Measurements from ENCODE around the gene CDH23. TPM values are rescaled to one million over a fixed set of nuclear protein-coding genes. Genes with fewer than 3 reads are reported as not detected.

CDH23 gene
- total RNA-seq, 4 donors from 2014 or later, result 14.4 to 29.6 (median 19.7) TPM

DNA sequence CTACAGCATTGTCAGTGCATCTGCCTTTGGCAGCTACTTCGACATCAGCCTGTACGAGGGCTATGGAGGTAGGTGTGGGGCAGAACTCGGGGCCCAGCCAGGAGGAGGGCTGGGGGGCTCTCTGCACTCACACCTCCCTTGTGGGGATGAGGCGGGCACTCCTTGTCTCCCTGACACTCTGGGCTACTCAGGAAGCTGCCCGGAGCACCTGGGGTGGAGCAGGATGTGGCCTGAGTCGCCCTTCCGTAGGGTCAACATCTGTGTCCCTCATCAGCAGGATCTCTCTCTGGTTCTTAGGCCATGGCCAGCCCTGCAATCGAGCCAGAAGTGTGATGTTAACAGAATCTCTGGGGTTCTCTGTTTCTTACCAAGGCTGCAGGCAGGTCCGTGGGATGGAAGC is 282.7 kb downstream of the CDH23 start:
- intact Hi-C loops (cut with DNase I), result no loop called here
- no peak for TF ChIP-seq EP300 (IDR thresholded peaks at IDR 0.05)
- peak in 1 of 2 donors; percentile 29 for TF ChIP-seq POLR2AphosphoS5 (IDR thresholded peaks at IDR 0.05)
- no peak for TF ChIP-seq POLR2A (IDR thresholded peaks at IDR 0.05; ENCODE audit: low read depth)
- Histone ChIP-seq H3K9me3 (no peaks in the 10 kb centered on the region), H3K4me3 (no peak overlapping the region), H3K4me1 (peaks cover 5 to 25% (median 10%) of the 10 kb centered on the region in 4 donors), H3K27ac (replicated peaks in 1 of 4) (no peak overlapping the region), H3K36me3 (peaks cover 0 to 27% (median 2%) of the 10 kb centered on the region in 4 donors), H3K27me3 (no peaks in the 10 kb centered on the region)
- no peak for DNase-seq (ENCODE audit: extremely low spot score)
- WGBS, result 80% methylated on average over 1 of the region's 9 CpGs

DNA sequence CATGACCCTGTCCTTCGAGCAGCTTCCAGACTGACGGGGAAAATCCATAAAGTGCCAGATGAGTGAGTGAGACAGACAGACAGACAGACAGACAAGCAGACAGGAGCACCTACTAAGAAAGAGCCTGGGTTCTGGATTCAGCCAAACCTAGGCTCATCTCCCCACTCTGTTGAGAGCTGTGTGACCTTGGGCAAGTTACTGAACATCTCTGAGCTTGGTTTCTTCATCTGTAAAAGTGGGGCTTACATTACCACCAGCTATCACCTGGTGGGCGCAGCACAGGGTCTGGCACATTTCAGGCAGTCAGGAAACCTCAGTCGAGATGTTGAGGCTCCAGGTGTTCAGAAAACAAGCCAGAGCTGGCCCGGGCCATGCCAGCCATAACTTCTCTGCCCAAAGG is 285.3 kb downstream of the CDH23 start:
- WGBS, result 94% methylated on average over 2 of the region's 5 CpGs
- no peak overlapping the region for H3K27ac ChIP-seq (replicated peaks in 1 of 4)
- no peaks in the 10 kb centered on the region for H3K9me3 ChIP-seq
- DNase-seq (ENCODE audit: extremely low spot score), result no peak
- no peaks in the 10 kb centered on the region for H3K27me3 ChIP-seq
- TF ChIP-seq, protein P1, sequence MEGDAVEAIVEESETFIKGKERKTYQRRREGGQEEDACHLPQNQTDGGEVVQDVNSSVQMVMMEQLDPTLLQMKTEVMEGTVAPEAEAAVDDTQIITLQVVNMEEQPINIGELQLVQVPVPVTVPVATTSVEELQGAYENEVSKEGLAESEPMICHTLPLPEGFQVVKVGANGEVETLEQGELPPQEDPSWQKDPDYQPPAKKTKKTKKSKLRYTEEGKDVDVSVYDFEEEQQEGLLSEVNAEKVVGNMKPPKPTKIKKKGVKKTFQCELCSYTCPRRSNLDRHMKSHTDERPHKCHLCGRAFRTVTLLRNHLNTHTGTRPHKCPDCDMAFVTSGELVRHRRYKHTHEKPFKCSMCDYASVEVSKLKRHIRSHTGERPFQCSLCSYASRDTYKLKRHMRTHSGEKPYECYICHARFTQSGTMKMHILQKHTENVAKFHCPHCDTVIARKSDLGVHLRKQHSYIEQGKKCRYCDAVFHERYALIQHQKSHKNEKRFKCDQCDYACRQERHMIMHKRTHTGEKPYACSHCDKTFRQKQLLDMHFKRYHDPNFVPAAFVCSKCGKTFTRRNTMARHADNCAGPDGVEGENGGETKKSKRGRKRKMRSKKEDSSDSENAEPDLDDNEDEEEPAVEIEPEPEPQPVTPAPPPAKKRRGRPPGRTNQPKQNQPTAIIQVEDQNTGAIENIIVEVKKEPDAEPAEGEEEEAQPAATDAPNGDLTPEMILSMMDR (IDR thresholded peaks at IDR 0.05), result no peak
- intact Hi-C loops (cut with DNase I), result no loop called here
- peaks cover 8 to 35% (median 12%) of the 10 kb centered on the region in 4 donors for H3K4me1 ChIP-seq
- H3K36me3 ChIP-seq, result peaks cover 0 to 27% (median 2%) of the 10 kb centered on the region in 4 donors
- no peak overlapping the region for H3K4me3 ChIP-seq

DNA sequence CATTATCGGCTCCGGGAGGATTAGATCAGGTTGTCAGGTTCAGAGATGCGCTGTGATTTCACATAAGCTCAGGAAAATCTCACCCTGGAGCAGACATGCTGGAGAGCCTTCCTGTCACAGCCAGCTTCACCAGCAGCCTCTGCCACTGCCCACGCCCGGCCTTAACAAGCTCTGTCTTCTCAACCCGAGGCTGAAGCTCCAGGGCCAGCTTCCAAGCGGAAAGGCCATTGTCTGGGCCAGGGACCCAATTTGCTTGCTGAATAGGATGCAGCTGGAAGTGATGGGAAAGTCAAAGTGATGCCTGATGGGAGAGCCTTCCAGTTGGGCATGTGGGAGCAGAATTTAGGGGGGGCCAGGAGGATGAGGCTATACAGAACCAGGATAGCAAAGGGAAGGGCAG is 286.6 kb downstream of the CDH23 start:
- Histone ChIP-seq H3K4me3 (no peak overlapping the region), H3K27ac (replicated peaks in 1 of 4) (no peak overlapping the region), H3K9me3 (no peaks in the 10 kb centered on the region), H3K4me1 (peaks cover 8 to 33% (median 12%) of the 10 kb centered on the region in 4 donors), H3K27me3 (no peaks in the 10 kb centered on the region), H3K36me3 (peaks cover 0 to 19% (median 0%) of the 10 kb centered on the region in 4 donors)
- no CpG with 5 or more reads among the region's 7 CpGs for WGBS
- TF ChIP-seq, protein P1 (IDR thresholded peaks at IDR 0.05), result no peak
- no peak for TF ChIP-seq EP300 (IDR thresholded peaks at IDR 0.05)
- no peak for TF ChIP-seq POLR2A (IDR thresholded peaks at IDR 0.05; ENCODE audit: low read depth)
- no peak for TF ChIP-seq POLR2AphosphoS5 (IDR thresholded peaks at IDR 0.05)
- intact Hi-C loops (cut with DNase I), result no loop called here
- no peak for DNase-seq (ENCODE audit: extremely low spot score)

DNA sequence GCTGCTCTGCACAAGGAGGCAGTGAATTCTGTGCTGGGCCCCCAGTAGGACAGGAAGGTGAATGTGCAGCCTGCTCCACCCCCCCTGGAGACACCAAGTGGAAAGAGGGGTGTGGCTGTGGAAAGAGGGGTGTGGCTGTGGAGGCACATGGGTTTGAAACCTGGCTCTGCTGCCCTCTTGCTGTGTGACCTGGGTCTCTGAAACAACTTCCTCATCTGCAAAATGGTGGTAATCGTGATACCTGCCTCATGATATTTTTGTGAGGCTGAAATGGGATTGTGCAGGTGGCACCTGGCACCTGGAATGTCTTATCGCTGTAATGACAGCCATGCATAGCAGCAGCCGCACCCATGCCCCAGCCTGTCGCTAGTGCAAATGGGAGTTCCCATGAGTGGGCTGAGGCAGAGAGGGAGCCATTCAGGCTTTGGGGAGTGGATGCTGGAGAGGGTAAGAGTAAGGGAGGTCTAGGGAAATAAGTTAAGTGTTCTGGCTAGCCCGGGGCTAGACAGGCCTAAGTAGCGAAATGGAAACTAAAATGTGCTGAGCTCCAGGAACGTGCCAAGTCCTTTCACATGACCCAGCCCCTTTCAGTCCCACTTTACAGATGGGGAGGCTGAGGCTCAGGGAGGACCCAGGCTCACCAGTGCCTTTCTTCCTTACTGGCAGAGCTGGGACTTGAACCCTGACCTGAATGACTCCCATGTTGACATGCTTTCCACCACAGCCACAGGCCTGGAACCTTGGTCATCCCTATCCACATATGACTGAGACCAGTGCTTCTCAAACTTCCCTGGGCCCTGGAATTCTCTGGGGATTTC is 287.8 kb downstream of the CDH23 start:
- no peaks in the 10 kb centered on the region for H3K9me3 ChIP-seq

More for the DNA sequence above, 287.8 kb downstream of the CDH23 start:
- Histone ChIP-seq H3K27me3 (no peaks in the 10 kb centered on the region), H3K4me1 (peaks cover 6 to 28% (median 8%) of the 10 kb centered on the region in 4 donors), H3K4me3 (no peak overlapping the region), H3K36me3 (peaks cover 0 to 7% (median 0%) of the 10 kb centered on the region in 4 donors), H3K27ac (replicated peaks in 1 of 4) (no peak overlapping the region)
- 91% methylated on average over 7 of the region's 7 CpGs for WGBS
- TF ChIP-seq POLR2AphosphoS5 (IDR thresholded peaks at IDR 0.05), result no peak
- no peak for TF ChIP-seq EP300 (IDR thresholded peaks at IDR 0.05)
- TF ChIP-seq, protein P1 (IDR thresholded peaks at IDR 0.05), result no peak
- TF ChIP-seq POLR2A (IDR thresholded peaks at IDR 0.05; ENCODE audit: low read depth), result no peak
- intact Hi-C loops (cut with DNase I), result no loop called here
- no peak for DNase-seq (ENCODE audit: extremely low spot score)
